Osteocyte (in vitro differentiated cells): ENCODE results near the gene NUP107. TPM values are rescaled to one million over a fixed set of nuclear protein-coding genes. Genes with fewer than 3 reads are reported as not detected.
A peak's percentile ranks its signal among the peaks of the same experiment; 100 is the strongest.

Experiments
- DNase-seq: peaks from one replicate; pipeline ENCODE4 v3.0.0; 2021; ENCODE audit warnings: mixed read lengths; ENCODE audit not compliant: unreplicated experiment; ENCODE audit errors: extremely low spot score
- H3K27ac Mint-ChIP-seq: one replicate; pipeline ENCODE4 v1.8.0; 2021; ENCODE audit warnings: mild to moderate bottlenecking, mixed read lengths; ENCODE audit not compliant: unreplicated experiment
- H3K27me3 Mint-ChIP-seq: one replicate; pipeline ENCODE4 v1.8.0; 2021; ENCODE audit warnings: mixed read lengths; ENCODE audit not compliant: unreplicated experiment
- H3K36me3 Mint-ChIP-seq: one replicate; pipeline ENCODE4 v1.8.0; 2021; ENCODE audit warnings: mixed read lengths; ENCODE audit not compliant: unreplicated experiment
- H3K4me1 Mint-ChIP-seq: one replicate; pipeline ENCODE4 v1.8.0; 2021; ENCODE audit warnings: mixed read lengths; ENCODE audit not compliant: unreplicated experiment
- H3K4me3 Mint-ChIP-seq: one replicate; pipeline ENCODE4 v1.8.0; 2021; ENCODE audit warnings: mild to moderate bottlenecking, moderate library complexity, mixed read lengths; ENCODE audit not compliant: unreplicated experiment
- H3K9me3 Mint-ChIP-seq: one replicate; pipeline ENCODE4 v1.8.0; 2021; ENCODE audit warnings: mixed read lengths; ENCODE audit not compliant: unreplicated experiment
- CTCF ChIP-seq: fragments of 200-600 bp; sonication (generic); IDR thresholded peaks from 2 replicates; pipeline ENCODE4 v1.5.0; 2021; ENCODE audit warnings: antibody characterized with exemption, mild to moderate bottlenecking, moderate library complexity
- total RNA-seq: library from RNA; stranded (reverse); gene quantifications from 2 replicates; pipeline ENCODE4 v1.2.1, GENCODE V29; 2021

The NUP107 gene
- total RNA-seq, 1 donor from 2014 or later = 35.6 TPM

- H3K27ac Mint-ChIP-seq = peak within 1 kb of the TSS; percentile 88
- H3K4me1 Mint-ChIP-seq = peaks cover 22% of the 10 kb centered on the region
- TF ChIP-seq CTCF = no peak
- no peaks in the 10 kb centered on the region for H3K9me3 Mint-ChIP-seq
- H3K27me3 Mint-ChIP-seq = no peaks in the 10 kb centered on the region
- DNase-seq = peak; percentile 96
- H3K36me3 Mint-ChIP-seq = peaks cover 5% of the 10 kb centered on the region
- peak within 1 kb of the TSS; percentile 99 for H3K4me3 Mint-ChIP-seq
These were observed 59.3 kb downstream of the NUP107 start, which contains the start of gene SLC35E3 for GRCh38 chr12:68745904-68746571. TSS of gene SLC35E3 (plus strand) at chr12:68746176. CDS start at chr12:68746378, 202 bp downstream.

GRCh38 chr12:68746572-68747180 is 59.9 kb downstream of the NUP107 start:
- Mint-ChIP-seq H3K36me3 (peaks cover 5% of the 10 kb centered on the region), H3K9me3 (no peaks in the 10 kb centered on the region), H3K4me1 (peaks cover 22% of the 10 kb centered on the region), H3K27ac (peak overlapping the region; percentile 88), H3K4me3 (peak overlapping the region; percentile 99), H3K27me3 (no peaks in the 10 kb centered on the region)
- DNase-seq = peak; percentile 87
- TF ChIP-seq CTCF = no peak

- no peak for TF ChIP-seq CTCF
- H3K4me3 Mint-ChIP-seq = no peak overlapping the region
- no peak for DNase-seq
- H3K9me3 Mint-ChIP-seq = no peaks in the 10 kb centered on the region
- no peak overlapping the region for H3K27ac Mint-ChIP-seq
- H3K27me3 Mint-ChIP-seq = no peaks in the 10 kb centered on the region
- peaks cover 22% of the 10 kb centered on the region for H3K4me1 Mint-ChIP-seq
- H3K36me3 Mint-ChIP-seq = peaks cover 11% of the 10 kb centered on the region
These were observed 62.7 kb downstream of the NUP107 start for GRCh38 chr12:68749443-68749842.

DNA sequence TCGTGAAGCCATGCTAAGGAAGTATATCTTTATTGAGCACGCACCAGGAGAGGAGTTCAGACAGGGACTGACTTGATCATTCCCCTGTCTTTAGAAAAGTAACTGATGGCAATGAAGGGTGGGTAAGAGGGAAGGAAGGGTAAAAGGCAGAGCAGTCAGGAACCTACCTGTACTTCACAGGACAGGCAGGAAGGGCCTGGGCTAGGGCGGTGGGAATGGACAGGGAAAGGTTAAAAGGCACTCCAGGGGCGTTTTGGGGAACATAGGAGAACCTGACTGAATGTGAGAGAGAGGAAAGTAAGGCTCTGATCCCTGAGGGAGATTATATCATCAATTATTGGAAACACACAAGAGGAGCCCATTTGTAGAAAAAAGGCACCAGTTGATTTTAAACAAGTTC is 63.1 kb downstream of the NUP107 start:
- no peak for DNase-seq
- Mint-ChIP-seq H3K27me3 (no peaks in the 10 kb centered on the region), H3K36me3 (peaks cover 11% of the 10 kb centered on the region), H3K27ac (no peak overlapping the region), H3K4me1 (peaks cover 22% of the 10 kb centered on the region), H3K9me3 (no peaks in the 10 kb centered on the region), H3K4me3 (no peak overlapping the region)
- TF ChIP-seq CTCF = no peak

- peaks cover 22% of the 10 kb centered on the region for H3K4me1 Mint-ChIP-seq
- H3K9me3 Mint-ChIP-seq = no peaks in the 10 kb centered on the region
- H3K27ac Mint-ChIP-seq = no peak overlapping the region
- DNase-seq = no peak
- H3K4me3 Mint-ChIP-seq = no peak overlapping the region
- TF ChIP-seq CTCF = no peak
- H3K27me3 Mint-ChIP-seq = no peaks in the 10 kb centered on the region
- H3K36me3 Mint-ChIP-seq = peaks cover 12% of the 10 kb centered on the region
These were observed 63.7 kb downstream of the NUP107 start for GRCh38 chr12:68750506-68750905.
